HL-60/S4 (cell line): ENCODE data around the gene EFCAB5.
"Not testable (repeated sequence)": the region's sequence is repeated elsewhere in the genome, so short reads cannot be mapped to it uniquely, and the experiment has no call there.

ENCODE experiments used
- in situ Hi-C: fragments of 300-500 bp; cut with MboI; formaldehyde crosslinking; loops from 2 replicates; pipeline ENCODE4 v1.14.3; 2022; ENCODE audit warnings: low sequenced_read_pairs

Gene EFCAB5

GRCh38 chr17:30133197-30133596 is 191.8 kb downstream of the EFCAB5 start:
- in situ Hi-C loops, result no loop called here

- in situ Hi-C loops, result no loop called here
Measured at GRCh38 chr17:30134551-30134950, 193.1 kb downstream of the EFCAB5 start.

- in situ Hi-C loops, result no loop called here
Measured at GRCh38 chr17:30137158-30137557, 195.7 kb downstream of the EFCAB5 start.

- in situ Hi-C loops, result not testable (repeated sequence)
Measured at GRCh38 chr17:30147860-30148259, 206.4 kb downstream of the EFCAB5 start.

GRCh38 chr17:30148376-30148775 is 206.9 kb downstream of the EFCAB5 start:
- in situ Hi-C loops, result no loop called here

GRCh38 chr17:30151471-30151870 is 210.0 kb downstream of the EFCAB5 start:
- in situ Hi-C loops, result no loop called here

GRCh38 chr17:30153463-30153862 is 212.0 kb downstream of the EFCAB5 start:
- in situ Hi-C loops, result no loop called here

- in situ Hi-C loops, result no loop called here
Measured at GRCh38 chr17:30155389-30155788, 214.0 kb downstream of the EFCAB5 start.
